K562 (cell line): Measurements from ENCODE around the gene FLII. TPM values are rescaled to one million over a fixed set of nuclear protein-coding genes. Genes with fewer than 3 reads are reported as not detected.

Experiments used
- PHB2 ChIP-seq: fragments of 450-650 bp; IDR thresholded peaks from 2 replicates; pipeline ENCODE4 v1.6.1; 2017; ENCODE audit warnings: low read depth
- PHF21A ChIP-seq: fragments of 450-650 bp; IDR thresholded peaks from 2 replicates; pipeline ENCODE4 v1.6.1; 2017; ENCODE audit warnings: low read depth, borderline replicate concordance
- SETDB1 ChIP-seq: IDR thresholded peaks from one replicate; pipeline ENCODE4 v1.6.1; 2012; ENCODE audit warnings: low read length, control low read depth, inconsistent platforms
- SMARCE1 ChIP-seq: fragments of 450-650 bp; IDR thresholded peaks from 2 replicates; pipeline ENCODE4 v1.7.1; 2016; ENCODE audit warnings: mild to moderate bottlenecking
- USF1 ChIP-seq: sonication (generic); formaldehyde crosslinking; IDR thresholded peaks from 2 replicates; pipeline ENCODE4 v1.9.0; 2022; ENCODE audit warnings: mild to moderate bottlenecking, missing genetic modification reagents
- ZBTB12 ChIP-seq: fragments of 250-450 bp; sonication (Bioruptor Pico); IDR thresholded peaks from 2 replicates; pipeline ENCODE4 v1.4.0; 2020
- ZNF324 ChIP-seq: fragments of 250-450 bp; sonication (Bioruptor Pico); IDR thresholded peaks from 2 replicates; pipeline ENCODE4 v1.4.0; 2020; ENCODE audit warnings: mild to moderate bottlenecking
- ZNF609 ChIP-seq: sonication (generic); formaldehyde crosslinking; IDR thresholded peaks from 2 replicates; pipeline ENCODE4 v1.8.1; 2023; ENCODE audit warnings: missing genetic modification reagents, mild to moderate bottlenecking, borderline replicate concordance
- ZNF79 ChIP-seq: fragments of 250-450 bp; sonication (Bioruptor Pico); IDR thresholded peaks from 2 replicates; pipeline ENCODE4 v1.4.0; 2020; ENCODE audit warnings: low read depth, mild to moderate bottlenecking, moderate library complexity
- polyA plus RNA-seq, 8 experiments: library from polyadenylated mRNA; depleted of rRNA in 4 of 8; stranded (reverse) in 5 of 8; unstranded in 3 of 8; fragments of >200 nt; fragmentation: Nextera tagmentation in 2 of 8; fragmentation: Illumina TruSeq in 1 of 8; extraction: Ambion mirVana in 2 of 8; extraction: Trizol in 1 of 8; gene quantifications; 2 replicates each; pipeline versions ENCODE4 v1.2.1 to v1.2.3, GENCODE V29; 2011 to 2014; ENCODE audit warnings: inconsistent platforms in 1 of 8, missing spikeins in 1 of 8
- total RNA-seq, 7 experiments: library from RNA; depleted of rRNA in 6 of 7; stranded (reverse); fragments of >200 nt in 6 of 7; fragmentation: Illumina TruSeq in 2 of 7; extraction: Trizol in 2 of 7; gene quantifications; 2 replicates each; pipeline versions ENCODE4 v1.2.1 to v1.2.3, GENCODE V29; 2011 to 2021; ENCODE audit warnings: low replicate concordance in 1 of 7

Gene FLII
- total and polyA plus RNA-seq, 9 of the 15 experiments (the other 6 are each of a cell fraction or from before 2014, with no cell fraction given) = 11.7 to 126 (median 82.5) TPM

- TF ChIP-seq ZNF609 (no peak), ZNF79 (CRISPR knock-in tag) (no peak), SETDB1 (no peak), PHF21A (no peak), PHB2 (no peak), ZBTB12 (CRISPR knock-in tag) (no peak), ZNF324 (no peak), SMARCE1 (no peak), USF1 (CRISPR knock-in tag) (no peak)
Observed at GRCh38 chr17:18206962-18207361, 51.6 kb downstream of the FLII start (continued).
